GM13977 (cell line): Measurements from ENCODE around the gene GIT2.
A peak's percentile ranks its signal among the peaks of the same experiment; 100 is the strongest.

ENCODE experiments used
- DNase-seq: peaks from one replicate; pipeline ENCODE4 v3.0.0; 2012; ENCODE audit warnings: low spot score
- in situ Hi-C: fragments of 300-500 bp; cut with MboI; formaldehyde crosslinking; loops from one replicate; pipeline ENCODE4 v1.12.0; 2022; ENCODE audit warnings: low sequenced_read_pairs, low pct_unique_long_range_greater_than_20kb, mixed read lengths, inconsistent platforms; ENCODE audit not compliant: unreplicated experiment
- TF ChIP-seq, protein P1 (sequence below): IDR thresholded peaks from 2 replicates; pipeline ENCODE4 v1.5.1; 2012; ENCODE audit warnings: mild to moderate bottlenecking, control low read depth; ENCODE audit not compliant: insufficient read depth; ENCODE audit errors: extremely low read depth, missing control alignments

GIT2 gene

DNA sequence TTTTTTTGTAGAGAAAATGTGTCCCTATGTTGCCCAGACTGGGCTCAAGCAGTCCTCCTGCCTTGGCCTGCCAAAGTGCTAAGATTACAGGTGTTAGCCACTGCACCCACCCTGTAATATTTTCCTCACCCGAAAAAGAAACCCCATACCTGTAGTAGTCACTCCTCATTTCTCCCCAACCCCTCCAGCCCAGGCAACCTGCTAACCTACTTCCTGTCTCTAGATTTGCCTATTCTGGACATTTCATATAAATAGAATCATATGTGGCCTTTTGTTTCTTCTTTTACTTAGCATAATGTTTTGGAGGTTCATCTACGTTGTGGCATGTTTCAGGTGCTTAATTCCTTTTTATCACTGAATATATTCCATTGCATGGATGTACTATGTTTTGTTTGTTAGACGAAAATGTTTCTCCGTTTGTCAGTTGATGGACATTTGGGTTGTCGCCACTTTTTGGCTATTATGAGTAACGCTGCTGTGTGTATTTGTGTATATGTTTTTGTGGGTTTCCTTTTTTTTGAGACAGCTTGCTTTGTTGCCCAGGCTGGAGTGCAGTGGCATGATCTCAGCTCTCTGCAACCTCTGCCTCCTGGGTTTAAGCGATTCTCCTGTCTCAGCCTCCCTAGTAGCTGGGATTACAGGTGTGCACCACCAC is 9.3 kb upstream of the GIT2 start:
- in situ Hi-C loops: no loop called here
- TF ChIP-seq, protein P1, sequence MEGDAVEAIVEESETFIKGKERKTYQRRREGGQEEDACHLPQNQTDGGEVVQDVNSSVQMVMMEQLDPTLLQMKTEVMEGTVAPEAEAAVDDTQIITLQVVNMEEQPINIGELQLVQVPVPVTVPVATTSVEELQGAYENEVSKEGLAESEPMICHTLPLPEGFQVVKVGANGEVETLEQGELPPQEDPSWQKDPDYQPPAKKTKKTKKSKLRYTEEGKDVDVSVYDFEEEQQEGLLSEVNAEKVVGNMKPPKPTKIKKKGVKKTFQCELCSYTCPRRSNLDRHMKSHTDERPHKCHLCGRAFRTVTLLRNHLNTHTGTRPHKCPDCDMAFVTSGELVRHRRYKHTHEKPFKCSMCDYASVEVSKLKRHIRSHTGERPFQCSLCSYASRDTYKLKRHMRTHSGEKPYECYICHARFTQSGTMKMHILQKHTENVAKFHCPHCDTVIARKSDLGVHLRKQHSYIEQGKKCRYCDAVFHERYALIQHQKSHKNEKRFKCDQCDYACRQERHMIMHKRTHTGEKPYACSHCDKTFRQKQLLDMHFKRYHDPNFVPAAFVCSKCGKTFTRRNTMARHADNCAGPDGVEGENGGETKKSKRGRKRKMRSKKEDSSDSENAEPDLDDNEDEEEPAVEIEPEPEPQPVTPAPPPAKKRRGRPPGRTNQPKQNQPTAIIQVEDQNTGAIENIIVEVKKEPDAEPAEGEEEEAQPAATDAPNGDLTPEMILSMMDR: no peak
- DNase-seq: no peak

DNA sequence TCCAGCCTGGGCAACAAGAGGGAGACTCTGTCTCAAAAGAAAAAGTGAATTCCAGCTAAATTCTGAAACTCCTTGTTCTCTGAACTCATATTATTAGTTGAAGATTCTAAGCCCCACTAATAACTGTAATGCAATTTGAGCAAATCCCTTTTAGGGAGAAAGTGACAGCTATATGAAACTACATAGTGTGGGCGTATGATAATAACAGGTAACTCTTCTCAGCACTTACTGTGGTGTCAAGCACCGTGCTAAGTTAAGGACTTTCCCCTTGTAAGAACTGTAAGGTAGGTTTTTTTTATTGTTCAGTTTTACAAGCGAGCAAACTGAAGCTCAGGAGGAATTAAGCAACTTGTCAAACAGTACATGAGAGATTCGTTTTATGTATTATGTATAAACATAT is 8.4 kb upstream of the GIT2 start:
- DNase-seq: peak; percentile 72
- in situ Hi-C loops: no loop called here
- TF ChIP-seq, protein P1: no peak

DNA sequence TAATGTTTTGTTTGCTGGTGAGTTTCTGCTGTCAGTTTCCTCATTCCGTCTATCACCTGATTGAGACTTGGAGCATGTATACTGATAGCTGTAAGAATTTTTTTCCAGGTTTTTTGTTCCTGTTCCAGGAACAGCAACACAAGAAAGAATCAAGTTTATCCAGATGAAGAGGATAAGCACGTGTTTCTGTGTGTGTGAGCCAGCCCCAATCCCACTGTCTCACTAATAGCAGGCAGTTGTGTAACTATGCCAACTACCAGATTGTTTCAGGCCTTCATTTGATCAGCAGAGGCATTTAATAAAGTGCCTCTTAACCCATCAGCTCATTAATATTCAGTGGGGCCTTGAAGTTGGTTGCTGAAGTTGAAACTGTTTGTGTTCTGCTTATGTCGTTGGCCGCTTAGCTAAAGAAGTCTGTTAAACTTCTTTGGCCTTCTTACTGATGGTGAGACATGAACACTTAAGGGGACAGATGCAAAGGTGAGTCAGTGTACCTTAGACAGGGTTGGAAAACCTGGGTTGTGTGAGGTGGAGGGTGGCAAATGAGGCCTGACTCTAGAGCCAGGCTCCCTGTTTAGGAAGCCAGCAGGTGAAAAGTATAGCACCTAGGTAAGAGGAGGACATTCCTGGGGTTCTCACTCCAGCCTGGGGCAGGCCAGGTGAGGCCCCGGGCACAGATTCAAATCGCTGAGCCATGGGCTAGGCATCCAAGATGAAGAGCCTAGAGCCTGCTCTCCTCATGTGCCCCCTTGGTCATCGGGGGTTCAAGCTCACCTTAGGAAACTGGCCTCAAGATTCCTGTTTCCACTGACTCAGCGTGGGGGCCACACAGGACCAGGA is 6.7 kb upstream of the GIT2 start:
- in situ Hi-C loops: no loop called here
- TF ChIP-seq, protein P1: no peak
- DNase-seq: no peak

DNA sequence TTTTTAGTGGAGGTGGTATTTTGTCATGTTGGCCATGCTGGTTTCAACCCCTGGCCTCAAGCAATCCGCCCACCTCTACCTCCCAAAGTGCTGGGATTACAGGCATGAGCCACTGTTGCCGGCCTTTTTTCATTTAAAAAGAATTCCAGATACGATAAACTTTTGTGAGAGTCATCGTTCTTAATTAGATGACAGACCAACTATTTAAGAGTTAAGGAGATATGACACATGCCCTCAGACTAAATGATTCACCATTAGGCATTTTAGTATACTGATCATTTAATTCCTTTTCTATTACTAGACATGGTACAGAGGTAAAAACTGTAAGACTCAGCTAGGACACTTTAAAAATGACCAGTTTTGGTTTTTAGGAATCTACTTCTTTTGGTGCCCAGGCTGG is 5.4 kb upstream of the GIT2 start:
- in situ Hi-C loops: no loop called here
- no peak for DNase-seq
- TF ChIP-seq, protein P1: no peak

DNA sequence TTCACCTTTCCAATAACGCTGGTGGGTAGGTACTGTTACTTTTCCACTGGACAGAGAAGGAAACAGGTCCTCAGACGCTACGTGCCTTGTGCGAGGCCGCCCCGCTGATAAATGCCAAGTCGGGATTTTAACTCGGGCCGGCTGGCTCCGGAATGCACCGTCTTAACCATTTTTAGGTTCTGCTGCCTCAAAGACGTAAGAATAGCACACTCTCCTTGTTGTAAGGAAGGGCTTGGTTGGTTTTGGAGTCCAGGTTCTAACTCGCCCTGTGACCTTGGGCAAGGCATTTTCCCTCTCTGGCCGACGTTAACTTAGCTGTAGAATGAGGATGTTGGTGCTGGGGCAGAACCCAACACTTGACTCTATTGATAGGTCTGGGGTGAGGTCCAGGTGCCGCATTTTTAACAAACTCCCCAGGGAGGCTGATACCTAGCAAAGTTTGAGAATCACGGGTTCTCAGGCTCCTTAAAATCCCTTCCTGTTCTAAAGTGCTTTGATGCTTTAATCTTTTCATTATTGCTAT is 3.9 kb upstream of the GIT2 start:
- DNase-seq: no peak
- in situ Hi-C loops: no loop called here
- TF ChIP-seq, protein P1: no peak

DNA sequence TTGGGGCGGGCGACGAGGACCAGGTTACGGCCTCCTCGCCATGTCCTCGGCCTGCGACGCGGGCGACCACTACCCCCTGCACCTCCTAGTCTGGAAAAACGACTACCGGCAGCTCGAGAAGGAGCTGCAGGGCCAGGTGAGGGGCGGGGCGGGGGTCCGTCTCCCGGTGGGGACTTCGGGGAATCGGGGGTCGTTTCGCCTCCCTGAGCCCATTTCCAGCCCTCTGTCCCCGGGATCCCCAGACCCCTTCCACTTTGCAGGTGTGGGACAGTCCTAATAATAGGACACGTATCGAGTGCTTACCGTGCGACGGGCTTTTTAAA is 3.4 kb upstream of the GIT2 start:
- no peak for DNase-seq
- in situ Hi-C loops: no loop called here
- TF ChIP-seq, protein P1: no peak
